Gastrocnemius medialis (tissue), 4 donors: ENCODE data around the gene ZDHHC14. TPM values are rescaled to one million over a fixed set of nuclear protein-coding genes. Genes with fewer than 3 reads are reported as not detected.

Experiments
- ATAC-seq, 2 donors: fragments of 150-250 bp; one replicate each; pipeline ENCODE4 v1.9.1; 2016
- DNase-seq, 2 donors: peaks; one replicate each; pipeline ENCODE4 v3.0.0-alpha.2; 2019
- H3K27ac ChIP-seq, 4 donors: fragments of 200-600 bp; sonication (generic); 1 replicate in 1 of 4; 2 replicates in 3 of 4; pipeline ENCODE4 v1.5.1; 2016 to 2018; ENCODE audit warnings: mild to moderate bottlenecking in 2 of 4, moderate library complexity in 1 of 4
- H3K27me3 ChIP-seq, 3 donors: fragments of 200-600 bp; sonication (generic) in 2 of 3; 1 replicate in 1 of 3; 2 replicates in 2 of 3; pipeline versions ENCODE4 v1.5.1 to v1.6.0; 2016 to 2019; ENCODE audit warnings: mild to moderate bottlenecking in 1 of 3, moderate library complexity in 1 of 3
- H3K36me3 ChIP-seq, 2 donors: fragments of 200-600 bp; sonication (generic) in 1 of 2; one replicate each; pipeline ENCODE4 v1.5.1; 2017 to 2018
- H3K4me1 ChIP-seq, 2 donors: fragments of 200-600 bp; sonication (generic) in 1 of 2; one replicate each; pipeline ENCODE4 v1.5.1; 2016 to 2017; ENCODE audit warnings: mild to moderate bottlenecking in 2 of 2
- H3K4me3 ChIP-seq, 4 donors: fragments of 200-600 bp; sonication (generic) in 3 of 4; 1 replicate in 1 of 4; 2 replicates in 3 of 4; pipeline ENCODE4 v1.5.1; 2016 to 2019; ENCODE audit warnings: mild to moderate bottlenecking in 2 of 4
- H3K9me3 ChIP-seq, 3 donors: fragments of 200-600 bp; sonication (generic) in 2 of 3; 1 replicate in 1 of 3; 2 replicates in 2 of 3; pipeline ENCODE4 v1.5.1; 2016 to 2019
- POLR2A ChIP-seq, 2 donors: fragments of 450-650 bp; IDR thresholded peaks; one replicate each; pipeline ENCODE4 v1.6.1; 2017; ENCODE audit warnings: antibody characterized with exemption in 2 of 2, mild to moderate bottlenecking in 2 of 2, moderate library complexity in 2 of 2
- in situ Hi-C, 4 donors: fragments of 200-750 bp; cut with MboI; loops; one replicate each; pipeline versions ENCODE4 v1.15.0 to v1.8.0; 2017; ENCODE audit warnings: low sequenced_read_pairs in 4 of 4
- intact Hi-C: fragments of 100-400 bp; cut with DNase I; formaldehyde crosslinking; loops from one replicate; pipeline ENCODE4 v1.15.1; 2023; ENCODE audit warnings: low total_unique reads
- total RNA-seq, 4 donors: library from RNA; depleted of rRNA; stranded (reverse); fragments of >200 nt; gene quantifications; one replicate each; pipeline versions ENCODE4 v1.1.0 to v1.2.3, GENCODE V29; 2016
- TF ChIP-seq, protein P1 (sequence below), 5 experiments: fragments of 450-650 bp in 3 of 5; fragments of 200-600 bp in 2 of 5; sonication (generic) in 2 of 5; IDR thresholded peaks in 4 of 5; conservative IDR thresholded peaks in 1 of 5; 1 replicate in 4 of 5; 2 replicates in 1 of 5; pipeline ENCODE4 v1.5.1; 2016 to 2019; ENCODE audit warnings: antibody characterized with exemption in 5 of 5, mild to moderate bottlenecking in 3 of 5, moderate library complexity in 3 of 5

The ZDHHC14 gene
- total RNA-seq, 4 donors from 2014 or later, result 3.7 to 7.7 (median 5.9) TPM

DNA sequence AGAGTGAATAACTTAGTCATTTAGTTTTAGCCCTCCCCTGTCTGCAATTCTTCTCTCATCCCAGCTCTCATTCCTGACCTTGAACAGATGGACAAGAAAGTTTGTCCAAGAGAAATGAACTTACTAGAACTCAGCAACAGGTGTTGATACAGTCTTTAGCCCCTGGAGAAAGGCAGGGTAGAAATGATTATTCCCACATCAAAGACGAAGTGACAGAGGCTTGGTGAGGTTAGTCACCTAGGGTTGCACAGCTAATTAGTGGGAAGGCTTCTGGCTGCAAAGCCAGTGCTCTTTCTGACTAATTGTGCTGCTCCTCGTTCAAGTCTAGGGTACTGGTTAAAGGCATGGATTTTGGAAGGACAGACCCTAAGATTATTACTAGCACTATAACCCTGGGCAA lies 4.5 kb downstream of the ZDHHC14 start:
- Histone ChIP-seq H3K27ac (no peak overlapping the region), H3K9me3 (peaks cover 0 to 8% (median 4%) of the 10 kb centered on the region in 3 donors), H3K27me3 (no peaks in the 10 kb centered on the region), H3K4me3 (no peak overlapping the region), H3K4me1 (peaks cover 9 to 11% of the 10 kb centered on the region in 2 donors), H3K36me3 (no peaks in the 10 kb centered on the region)
- intact Hi-C loops (no loop called here), in situ Hi-C loops (loop anchor here in 2 of 4 donors (25.0 kb wide), 1 partner anchor 202 kb away; no protein-coding TSS in a partner anchor)
- DNase-seq (no peak), ATAC-seq (no peak)
- TF ChIP-seq, protein P1, sequence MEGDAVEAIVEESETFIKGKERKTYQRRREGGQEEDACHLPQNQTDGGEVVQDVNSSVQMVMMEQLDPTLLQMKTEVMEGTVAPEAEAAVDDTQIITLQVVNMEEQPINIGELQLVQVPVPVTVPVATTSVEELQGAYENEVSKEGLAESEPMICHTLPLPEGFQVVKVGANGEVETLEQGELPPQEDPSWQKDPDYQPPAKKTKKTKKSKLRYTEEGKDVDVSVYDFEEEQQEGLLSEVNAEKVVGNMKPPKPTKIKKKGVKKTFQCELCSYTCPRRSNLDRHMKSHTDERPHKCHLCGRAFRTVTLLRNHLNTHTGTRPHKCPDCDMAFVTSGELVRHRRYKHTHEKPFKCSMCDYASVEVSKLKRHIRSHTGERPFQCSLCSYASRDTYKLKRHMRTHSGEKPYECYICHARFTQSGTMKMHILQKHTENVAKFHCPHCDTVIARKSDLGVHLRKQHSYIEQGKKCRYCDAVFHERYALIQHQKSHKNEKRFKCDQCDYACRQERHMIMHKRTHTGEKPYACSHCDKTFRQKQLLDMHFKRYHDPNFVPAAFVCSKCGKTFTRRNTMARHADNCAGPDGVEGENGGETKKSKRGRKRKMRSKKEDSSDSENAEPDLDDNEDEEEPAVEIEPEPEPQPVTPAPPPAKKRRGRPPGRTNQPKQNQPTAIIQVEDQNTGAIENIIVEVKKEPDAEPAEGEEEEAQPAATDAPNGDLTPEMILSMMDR (IDR thresholded peaks at IDR 0.05 in 4 of 5, conservative IDR thresholded peaks at IDR 0.05 in 1 of 5), result no peak
- no peak for TF ChIP-seq POLR2A (IDR thresholded peaks at IDR 0.05)

DNA sequence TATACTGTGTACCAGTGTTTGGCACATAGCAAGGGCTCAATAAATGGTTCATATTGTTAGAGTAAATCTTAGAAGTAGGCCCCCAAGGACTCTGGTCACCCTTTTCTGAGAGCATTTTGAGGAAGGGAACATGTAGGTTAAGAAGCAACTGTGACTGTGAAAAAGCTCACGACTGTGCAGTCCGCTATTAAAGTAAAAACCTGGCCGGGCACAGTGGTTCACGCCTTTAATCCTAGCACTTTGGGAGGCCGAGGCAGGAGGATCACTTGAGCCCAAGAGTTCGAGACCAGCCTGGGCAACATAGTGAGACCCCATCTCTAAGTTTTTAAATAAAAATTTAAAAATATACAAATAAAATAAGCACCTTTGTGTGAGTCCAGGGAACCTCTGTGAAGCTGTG lies 5.0 kb downstream of the ZDHHC14 start:
- DNase-seq (no peak), ATAC-seq (no peak)
- in situ Hi-C loops, result loop anchor here in 2 of 4 donors (25.0 kb wide), 1 partner anchor 201 kb away; no protein-coding TSS in a partner anchor
- Histone ChIP-seq H3K36me3 (no peaks in the 10 kb centered on the region), H3K4me3 (no peak overlapping the region), H3K27me3 (no peaks in the 10 kb centered on the region), H3K4me1 (peaks cover 9 to 11% of the 10 kb centered on the region in 2 donors), H3K27ac (no peak overlapping the region), H3K9me3 (peaks cover 0 to 13% (median 4%) of the 10 kb centered on the region in 3 donors)
- no peak for TF ChIP-seq POLR2A (IDR thresholded peaks at IDR 0.05)
- TF ChIP-seq, protein P1 (IDR thresholded peaks at IDR 0.05 in 4 of 5, conservative IDR thresholded peaks at IDR 0.05 in 1 of 5), result no peak
- intact Hi-C loops, result no loop called here

DNA sequence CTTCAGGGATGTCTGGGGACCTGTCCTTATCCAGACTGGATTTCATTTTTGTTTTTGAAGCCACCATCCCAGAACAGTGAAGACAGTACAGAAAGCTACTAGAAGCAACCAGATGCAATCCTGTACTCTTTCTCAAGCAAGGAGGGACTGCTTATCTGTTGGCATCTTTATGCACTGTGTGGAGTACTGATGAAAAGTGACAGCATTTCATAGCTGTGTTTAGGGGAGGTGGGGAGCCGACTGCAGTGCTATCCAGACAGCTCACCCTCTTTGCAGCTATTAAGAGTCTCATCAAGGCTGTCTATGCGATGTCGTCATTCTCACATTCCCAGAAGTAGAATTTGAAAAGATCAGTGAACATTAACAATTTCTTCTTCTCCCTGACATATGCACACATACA lies 5.5 kb downstream of the ZDHHC14 start:
- no peak overlapping the region for H3K4me3 ChIP-seq
- TF ChIP-seq, protein P1 (IDR thresholded peaks at IDR 0.05 in 4 of 5, conservative IDR thresholded peaks at IDR 0.05 in 1 of 5), result no peak
- TF ChIP-seq POLR2A (IDR thresholded peaks at IDR 0.05), result no peak
- H3K4me1 ChIP-seq, result peaks cover 9 to 11% of the 10 kb centered on the region in 2 donors
- no peaks in the 10 kb centered on the region for H3K27me3 ChIP-seq
- in situ Hi-C loops, result loop anchor here in 2 of 4 donors (25.0 kb wide), 1 partner anchor 201 kb away; no protein-coding TSS in a partner anchor
- intact Hi-C loops, result no loop called here
- no peak for ATAC-seq
- no peaks in the 10 kb centered on the region for H3K36me3 ChIP-seq
- H3K27ac ChIP-seq, result no peak overlapping the region
- no peak for DNase-seq
- H3K9me3 ChIP-seq, result peaks cover 0 to 14% (median 4%) of the 10 kb centered on the region in 3 donors

DNA sequence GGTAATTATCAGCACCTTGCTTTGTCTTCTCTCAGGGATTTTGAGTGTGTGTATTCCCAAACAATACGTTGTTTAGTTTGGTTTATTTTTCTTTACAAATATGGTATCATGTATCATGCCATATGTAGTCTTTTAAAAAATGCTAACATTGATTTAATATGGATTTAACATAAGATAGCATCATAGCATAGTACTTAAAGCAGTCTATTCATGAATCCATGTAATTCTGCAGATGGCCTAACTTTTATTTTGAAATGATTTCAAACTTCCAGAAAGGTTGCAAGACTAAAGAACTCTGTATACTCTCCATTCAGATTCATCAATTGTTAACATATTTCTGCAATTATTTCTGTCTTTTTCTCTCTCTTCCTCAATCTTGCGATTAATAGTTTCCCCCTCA lies 7.9 kb downstream of the ZDHHC14 start:
- Histone ChIP-seq H3K4me3 (no peak overlapping the region), H3K9me3 (peaks cover 0 to 14% (median 4%) of the 10 kb centered on the region in 3 donors), H3K36me3 (no peaks in the 10 kb centered on the region), H3K27ac (no peak overlapping the region), H3K27me3 (no peaks in the 10 kb centered on the region), H3K4me1 (no peaks in the 10 kb centered on the region)
- TF ChIP-seq POLR2A (IDR thresholded peaks at IDR 0.05), result no peak
- TF ChIP-seq, protein P1 (IDR thresholded peaks at IDR 0.05 in 4 of 5, conservative IDR thresholded peaks at IDR 0.05 in 1 of 5), result no peak
- no peak for DNase-seq
- ATAC-seq, result no peak
- intact Hi-C loops, result no loop called here
- in situ Hi-C loops, result loop anchor here in 2 of 4 donors (25.0 kb wide), 1 partner anchor 198 kb away; no protein-coding TSS in a partner anchor
